ENCODE results near the gene THOP1. TPM values are rescaled to one million over a fixed set of nuclear protein-coding genes. Genes with fewer than 3 reads are reported as not detected.

The THOP1 gene
- total RNA-seq, 4 donors from 2014 or later, result 29.7 to 79.0 (median 58.9) TPM

DNA sequence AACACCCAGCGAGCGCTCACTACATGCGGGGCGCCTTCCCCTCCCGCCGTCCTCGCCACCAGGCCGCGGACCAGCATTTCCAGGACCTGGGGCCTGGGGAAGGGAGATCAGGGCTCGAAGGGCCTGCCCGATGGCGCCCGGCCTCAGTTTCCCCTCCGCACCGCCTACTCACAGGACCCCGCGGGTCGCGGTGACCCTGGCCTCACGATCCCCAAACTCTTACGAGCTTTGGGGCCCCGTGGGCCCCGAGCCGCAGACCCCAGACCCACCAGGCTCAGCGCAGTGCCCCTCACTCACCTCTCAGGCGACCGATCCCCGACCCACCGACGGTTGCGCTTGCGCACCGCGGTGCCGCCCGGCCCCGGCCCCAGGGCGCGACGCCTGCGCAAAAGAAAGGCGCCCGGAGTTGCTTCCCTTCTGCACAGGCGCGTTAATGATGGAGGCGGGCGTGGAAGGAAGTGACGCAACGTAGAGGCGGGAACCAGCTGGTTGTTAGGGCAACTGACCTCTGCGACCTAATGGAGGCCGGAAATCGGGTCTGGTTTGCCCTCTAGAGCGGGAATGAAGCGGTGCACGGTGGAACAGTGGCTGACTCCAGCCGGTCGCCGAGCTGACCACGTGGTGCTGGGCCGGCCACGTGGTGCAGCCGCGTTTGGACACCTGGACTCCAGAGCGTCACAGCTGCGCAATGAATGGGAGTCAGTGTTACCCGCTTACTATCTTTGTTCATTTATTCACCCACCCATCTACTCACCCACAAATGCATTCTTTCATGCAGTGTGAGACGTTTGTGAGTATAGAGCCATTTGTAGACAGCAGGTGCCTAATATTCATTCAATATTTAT lies 2.1 kb upstream of the THOP1 start, which contains the start of gene SGTA:
TSS of gene SGTA (minus strand) at position 338 of the 845 bp plus-strand sequence. CDS start 14,205 bp downstream, outside the sequence.
- Histone ChIP-seq H3K27me3 (no peaks in the 10 kb centered on the region), H3K9me3 (no peaks in the 10 kb centered on the region), H3K27ac (peak within 1 kb of the TSS; percentile 63 to 93 (median 83)), H3K36me3 (no peaks in the 10 kb centered on the region), H3K4me3 (replicated peaks in 1 of 3) (peak within 1 kb of the TSS; percentile 90 to 92 (median 90)), H3K4me1 (peaks cover 48 to 50% of the 10 kb centered on the region in 2 donors)
- intact Hi-C loops (cut with DNase I), result no loop called here
- 1% methylated on average over 27 to 39 of the region's 68 CpGs for WGBS, 2 donors
- DNase-seq, result peak; percentile 99
- TF ChIP-seq, protein P1, sequence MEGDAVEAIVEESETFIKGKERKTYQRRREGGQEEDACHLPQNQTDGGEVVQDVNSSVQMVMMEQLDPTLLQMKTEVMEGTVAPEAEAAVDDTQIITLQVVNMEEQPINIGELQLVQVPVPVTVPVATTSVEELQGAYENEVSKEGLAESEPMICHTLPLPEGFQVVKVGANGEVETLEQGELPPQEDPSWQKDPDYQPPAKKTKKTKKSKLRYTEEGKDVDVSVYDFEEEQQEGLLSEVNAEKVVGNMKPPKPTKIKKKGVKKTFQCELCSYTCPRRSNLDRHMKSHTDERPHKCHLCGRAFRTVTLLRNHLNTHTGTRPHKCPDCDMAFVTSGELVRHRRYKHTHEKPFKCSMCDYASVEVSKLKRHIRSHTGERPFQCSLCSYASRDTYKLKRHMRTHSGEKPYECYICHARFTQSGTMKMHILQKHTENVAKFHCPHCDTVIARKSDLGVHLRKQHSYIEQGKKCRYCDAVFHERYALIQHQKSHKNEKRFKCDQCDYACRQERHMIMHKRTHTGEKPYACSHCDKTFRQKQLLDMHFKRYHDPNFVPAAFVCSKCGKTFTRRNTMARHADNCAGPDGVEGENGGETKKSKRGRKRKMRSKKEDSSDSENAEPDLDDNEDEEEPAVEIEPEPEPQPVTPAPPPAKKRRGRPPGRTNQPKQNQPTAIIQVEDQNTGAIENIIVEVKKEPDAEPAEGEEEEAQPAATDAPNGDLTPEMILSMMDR (IDR thresholded peaks at IDR 0.05), result peak in 5 of 6 experiments; percentile 38 to 61 (median 54)
- peak in 1 of 2 donors; percentile 80 for TF ChIP-seq POLR2A (IDR thresholded peaks at IDR 0.05)

GRCh38 chr19:2783781-2784145 lies 1.5 kb upstream of the THOP1 start:
- Histone ChIP-seq H3K27me3 (no peaks in the 10 kb centered on the region), H3K4me1 (peaks cover 48 to 50% of the 10 kb centered on the region in 2 donors), H3K9me3 (no peaks in the 10 kb centered on the region), H3K36me3 (no peaks in the 10 kb centered on the region), H3K27ac (peak overlapping the region in 1 of 3 donors; percentile 59), H3K4me3 (replicated peaks in 1 of 3) (no peak overlapping the region)
- TF ChIP-seq, protein P1 (IDR thresholded peaks at IDR 0.05), result no peak
- TF ChIP-seq POLR2A (IDR thresholded peaks at IDR 0.05), result no peak
- WGBS, 2 donors, result 83 to 84% methylated on average over 7 of the region's 7 CpGs
- no peak for DNase-seq
- intact Hi-C loops (cut with DNase I), result no loop called here

DNA sequence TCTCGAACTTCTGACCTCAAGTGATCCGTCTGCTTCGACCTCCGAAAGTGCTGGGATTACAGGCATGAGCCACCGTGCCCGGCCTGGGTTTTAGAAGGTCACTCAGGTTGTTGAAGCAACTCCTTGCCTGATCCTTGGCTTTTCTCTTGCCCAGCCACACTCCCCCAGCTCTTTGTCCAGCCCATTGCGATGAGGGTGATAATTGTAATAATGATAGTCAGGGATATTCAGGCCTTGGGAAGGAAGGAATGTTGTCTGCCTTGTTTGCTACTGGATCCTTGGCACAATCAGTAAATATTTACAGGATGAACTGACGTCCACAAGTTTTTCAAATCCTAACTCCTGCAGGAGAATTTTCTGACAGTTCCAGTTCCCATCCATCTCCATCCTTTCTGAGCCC lies 1.8 kb downstream of the THOP1 start:
- Histone ChIP-seq H3K4me3 (replicated peaks in 1 of 3) (no peak overlapping the region), H3K27ac (no peak overlapping the region), H3K4me1 (peaks cover 36 to 39% of the 10 kb centered on the region in 2 donors), H3K36me3 (no peaks in the 10 kb centered on the region), H3K9me3 (no peaks in the 10 kb centered on the region), H3K27me3 (no peaks in the 10 kb centered on the region)
- TF ChIP-seq POLR2A (IDR thresholded peaks at IDR 0.05), result no peak
- TF ChIP-seq, protein P1 (IDR thresholded peaks at IDR 0.05), result no peak
- no peak for DNase-seq
- 97% methylated on average over 8 of the region's 8 CpGs for WGBS, 2 donors
- intact Hi-C loops (cut with DNase I), result no loop called here

- no peaks in the 10 kb centered on the region for H3K27me3 ChIP-seq
- no peaks in the 10 kb centered on the region for H3K36me3 ChIP-seq
- no peaks in the 10 kb centered on the region for H3K9me3 ChIP-seq
- H3K27ac ChIP-seq, result no peak overlapping the region
- no peak overlapping the region for H3K4me3 ChIP-seq (replicated peaks in 1 of 3)
- intact Hi-C loops (cut with DNase I), result no loop called here
- DNase-seq, result no peak
- WGBS, 2 donors, result 93 to 96% methylated on average over 5 of the region's 5 CpGs
- TF ChIP-seq, protein P1 (IDR thresholded peaks at IDR 0.05), result no peak
- TF ChIP-seq POLR2A (IDR thresholded peaks at IDR 0.05), result no peak
- H3K4me1 ChIP-seq, result peaks cover 31 to 47% of the 10 kb centered on the region in 2 donors
Measured at GRCh38 chr19:2788237-2788636, 2.9 kb downstream of the THOP1 start.

- Histone ChIP-seq H3K27me3 (no peaks in the 10 kb centered on the region), H3K36me3 (peaks cover 0 to 5% of the 10 kb centered on the region in 2 donors), H3K4me3 (replicated peaks in 1 of 3) (no peak overlapping the region), H3K4me1 (peaks cover 21 to 40% of the 10 kb centered on the region in 2 donors), H3K9me3 (no peaks in the 10 kb centered on the region), H3K27ac (no peak overlapping the region)
- intact Hi-C loops (cut with DNase I), result no loop called here
- WGBS, 2 donors, result 95% methylated on average over 4 to 14 of the region's 14 CpGs
- TF ChIP-seq POLR2A (IDR thresholded peaks at IDR 0.05), result no peak
- TF ChIP-seq, protein P1 (IDR thresholded peaks at IDR 0.05), result no peak
- no peak for DNase-seq
Measured at GRCh38 chr19:2790194-2790556, 4.9 kb downstream of the THOP1 start.

Data from thyroid gland (tissue), 4 donors.